ENCODE results near the gene SPTBN1.
"Not testable (repeated sequence)": the region's sequence is repeated elsewhere in the genome, so short reads cannot be mapped to it uniquely, and the experiment has no call there.

The SPTBN1 gene

DNA sequence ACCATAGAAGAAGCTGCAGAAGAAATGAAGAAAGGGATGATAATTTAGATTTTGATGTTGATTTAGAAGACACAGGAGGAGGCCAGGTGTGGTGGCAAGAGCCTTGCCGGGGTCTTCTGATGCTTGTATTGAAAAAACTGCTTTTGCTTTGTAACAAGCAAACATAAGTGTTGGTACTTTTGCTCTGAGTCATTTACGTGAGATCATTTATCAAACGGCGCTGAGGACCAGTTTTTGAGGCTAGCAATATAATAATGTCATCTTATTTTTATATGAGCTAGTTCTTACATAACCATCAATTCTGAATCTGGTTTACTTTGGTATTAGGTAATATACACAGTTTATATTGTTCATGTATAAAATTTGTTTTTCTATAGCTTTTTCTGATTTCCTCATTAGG lies 30.6 kb downstream of the SPTBN1 start:
- TF ChIP-seq POLR2A (IDR thresholded peaks at IDR 0.05; ENCODE audit: low read depth, low read length), result no peak
- DNase-seq (ENCODE audit: insufficient read length, low spot score) (no peak), FAIRE-seq (no peak)

DNA sequence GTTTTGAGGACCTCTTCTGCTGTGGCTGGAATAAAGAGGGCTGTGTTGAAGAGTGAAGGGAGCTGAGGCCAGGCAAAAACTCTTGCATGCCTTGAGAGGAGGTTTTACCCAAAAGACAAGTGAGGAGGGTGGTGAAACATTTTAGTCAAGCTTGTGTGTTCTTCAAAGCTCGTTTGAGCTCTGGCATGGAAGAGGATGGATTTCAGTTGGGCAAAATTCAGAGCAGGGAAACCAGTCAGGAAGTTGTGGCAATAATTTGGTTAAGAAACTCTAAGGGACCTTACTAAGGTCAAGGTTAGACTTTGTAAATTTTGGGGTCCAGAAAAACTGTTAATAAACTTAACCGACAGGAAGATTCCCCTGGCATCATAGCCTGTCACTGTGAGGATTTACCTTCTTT lies 34.7 kb downstream of the SPTBN1 start:
- DNase-seq (ENCODE audit: insufficient read length, low spot score), result no peak
- no peak for FAIRE-seq

DNA sequence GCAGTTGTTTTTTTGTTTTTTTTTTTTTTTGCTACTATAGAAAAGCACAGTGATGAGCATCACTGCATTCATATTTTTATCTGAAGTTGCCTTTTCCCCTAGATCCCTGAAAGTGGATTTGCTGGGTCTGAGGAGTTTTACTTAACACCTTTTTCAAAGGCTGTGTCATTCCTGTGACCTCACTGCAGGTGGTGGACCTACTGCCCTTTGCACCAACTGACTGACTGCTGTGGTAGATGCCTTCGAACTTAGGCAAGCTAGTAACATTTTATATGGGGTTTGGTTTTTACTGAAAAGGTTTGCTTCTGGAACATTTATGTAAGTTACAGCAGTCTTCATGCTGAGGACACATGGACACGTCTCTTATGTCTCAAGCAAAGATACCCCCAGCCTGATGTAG lies 36.2 kb downstream of the SPTBN1 start:
- DNase-seq (ENCODE audit: insufficient read length, low spot score) (no peak), FAIRE-seq (peak; percentile 43)
- TF ChIP-seq POLR2A (IDR thresholded peaks at IDR 0.05; ENCODE audit: low read depth, low read length), result no peak

More for the DNA sequence above, 34.7 kb downstream of the SPTBN1 start:
- no peak for TF ChIP-seq POLR2A (IDR thresholded peaks at IDR 0.05; ENCODE audit: low read depth, low read length)

DNA sequence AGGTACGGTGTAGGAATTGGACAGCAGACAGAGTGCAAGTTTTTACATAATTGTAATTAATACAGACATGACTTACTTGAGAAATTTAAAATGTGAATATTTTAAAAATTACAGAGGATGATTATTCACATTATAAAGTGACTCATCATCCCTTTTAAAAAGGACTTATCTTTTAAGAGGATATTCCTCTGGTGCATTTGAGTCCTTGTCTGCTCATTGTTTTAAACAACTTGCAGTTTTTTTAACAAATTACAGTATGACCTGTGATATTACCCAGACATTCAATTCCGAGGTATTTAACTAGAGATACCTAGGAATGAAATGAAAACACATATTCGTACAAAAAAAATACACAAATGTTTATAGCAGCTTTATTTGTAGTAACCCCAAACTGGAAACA lies 38.0 kb downstream of the SPTBN1 start:
- TF ChIP-seq POLR2A (IDR thresholded peaks at IDR 0.05; ENCODE audit: low read depth, low read length), result no peak
- FAIRE-seq (no peak), DNase-seq (ENCODE audit: insufficient read length, low spot score) (no peak)

DNA sequence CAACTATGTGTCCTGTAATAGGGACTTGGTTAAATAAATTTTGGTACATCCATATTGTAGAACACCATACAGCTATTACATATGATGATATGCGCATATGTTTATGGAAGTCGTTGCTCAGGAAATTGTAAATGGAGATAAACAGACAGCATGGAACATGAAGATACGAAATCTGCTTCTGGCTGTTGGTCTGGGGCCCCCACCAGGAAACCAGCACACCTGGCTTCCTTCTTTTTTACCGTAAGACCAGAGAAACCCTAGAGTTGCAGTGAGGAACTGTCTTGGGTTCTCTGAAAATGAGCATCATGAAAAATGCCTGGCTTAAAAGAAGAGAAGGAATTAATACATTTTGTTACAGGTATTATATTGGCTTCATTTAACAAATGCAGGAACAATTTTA lies 40.8 kb downstream of the SPTBN1 start:
- no peak for TF ChIP-seq POLR2A (IDR thresholded peaks at IDR 0.05; ENCODE audit: low read depth, low read length)
- DNase-seq (ENCODE audit: insufficient read length, low spot score) (no peak), FAIRE-seq (no peak)

DNA sequence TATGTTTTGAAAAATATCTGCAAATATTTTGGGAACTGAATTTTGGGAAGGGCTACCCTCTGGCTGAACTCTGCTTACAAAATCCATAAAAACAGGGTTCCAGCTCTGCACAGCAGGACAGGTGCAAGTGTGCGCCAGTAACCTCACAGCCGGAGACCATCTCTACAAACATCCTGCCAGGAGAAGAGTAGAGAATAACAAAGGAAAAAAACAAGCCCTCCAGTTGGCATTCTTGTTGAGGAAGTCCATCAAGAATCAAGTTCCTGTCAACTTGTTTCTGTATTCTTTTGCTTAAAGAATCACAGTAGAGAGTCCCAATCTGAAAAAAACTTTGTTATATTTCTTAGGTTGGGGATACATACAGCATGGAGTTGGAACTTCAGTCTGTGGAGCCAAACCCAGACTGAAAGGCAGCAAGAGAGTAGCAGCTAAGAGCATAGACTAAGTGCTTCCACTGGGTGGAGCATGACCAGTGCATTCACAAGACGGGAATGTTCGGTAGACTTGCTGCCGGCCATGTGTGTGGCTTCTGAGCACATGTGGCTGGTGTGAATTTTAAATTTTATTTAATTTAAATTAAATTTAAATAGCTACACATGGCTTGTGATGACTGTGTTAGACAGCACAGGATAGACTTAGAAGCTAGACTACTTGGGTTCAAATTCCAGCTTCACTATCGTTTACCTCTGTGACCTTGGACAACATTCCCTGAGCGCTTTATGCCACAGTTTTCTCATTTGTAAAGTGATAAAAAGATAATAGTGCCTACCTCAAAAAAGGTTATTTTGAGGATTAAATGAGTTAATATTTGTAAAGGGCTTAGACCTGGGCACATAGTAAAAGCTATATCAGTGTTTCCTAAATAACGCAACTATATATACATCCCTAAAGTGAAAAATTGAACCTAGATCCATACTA lies 41.9 kb downstream of the SPTBN1 start:
- FAIRE-seq (no peak), DNase-seq (ENCODE audit: insufficient read length, low spot score) (no peak)
- no peak for TF ChIP-seq POLR2A (IDR thresholded peaks at IDR 0.05; ENCODE audit: low read depth, low read length)

DNA sequence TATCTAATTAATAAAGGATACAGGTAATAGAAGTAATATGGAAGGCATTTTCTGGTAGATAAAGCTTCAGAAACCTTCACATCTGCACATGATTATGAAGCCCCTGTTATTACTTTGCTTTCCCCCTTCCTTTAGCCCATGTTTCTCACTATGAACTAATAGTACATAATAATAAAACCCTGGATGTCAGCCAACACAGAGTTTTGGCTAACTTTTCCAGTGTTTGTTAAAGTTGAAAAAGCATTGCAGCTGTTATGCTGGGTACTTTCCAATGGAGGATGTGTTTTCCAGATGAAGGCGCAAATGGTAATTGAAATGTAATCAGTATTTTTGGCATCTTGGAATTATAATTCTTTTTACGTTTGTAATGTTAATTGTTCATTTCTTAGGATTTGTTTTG lies 43.5 kb downstream of the SPTBN1 start:
- DNase-seq (ENCODE audit: insufficient read length, low spot score), result no peak
- no peak for FAIRE-seq
- TF ChIP-seq POLR2A (IDR thresholded peaks at IDR 0.05; ENCODE audit: low read depth, low read length), result no peak

DNA sequence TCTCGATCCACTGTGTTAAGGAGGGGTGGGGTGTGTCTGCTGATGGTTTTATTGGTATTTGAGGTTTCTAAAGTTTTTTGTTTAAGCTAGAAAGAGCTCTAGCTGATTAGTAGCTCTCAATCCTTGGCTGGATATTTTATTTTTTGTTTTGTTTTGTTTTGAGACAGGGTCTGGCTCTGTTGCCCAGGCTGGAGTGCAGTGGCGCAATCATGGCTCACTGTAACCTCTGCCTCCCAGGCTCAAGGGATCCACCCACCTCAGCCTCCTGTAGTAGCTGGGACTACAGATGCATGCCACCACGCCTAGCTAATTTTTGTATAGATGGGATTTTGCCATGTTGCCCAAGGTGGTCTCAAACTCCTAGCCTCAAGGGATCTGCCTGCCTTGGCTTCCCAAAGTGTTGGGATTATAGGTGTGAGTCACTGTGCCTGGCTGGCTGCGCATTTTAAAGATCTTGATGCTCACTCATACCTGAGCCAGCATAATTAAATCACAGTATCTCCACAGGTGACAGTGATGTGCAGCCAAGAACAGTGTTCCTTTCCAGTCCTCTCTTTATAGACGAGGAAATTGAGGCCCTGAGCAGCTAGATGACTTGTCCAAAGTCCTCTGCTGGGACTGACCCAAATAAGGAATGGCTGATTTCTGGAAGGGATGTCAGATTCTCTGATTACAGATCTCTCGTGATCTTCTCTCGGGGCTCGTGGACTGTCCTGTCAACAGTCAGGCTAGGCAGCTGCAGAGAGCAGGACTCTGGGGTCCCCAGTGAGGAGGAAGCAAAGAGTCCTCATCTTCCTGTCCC lies 44.5 kb downstream of the SPTBN1 start:
- FAIRE-seq (no peak), DNase-seq (ENCODE audit: insufficient read length, low spot score) (no peak)
- no peak for TF ChIP-seq POLR2A (IDR thresholded peaks at IDR 0.05; ENCODE audit: low read depth, low read length)

DNA sequence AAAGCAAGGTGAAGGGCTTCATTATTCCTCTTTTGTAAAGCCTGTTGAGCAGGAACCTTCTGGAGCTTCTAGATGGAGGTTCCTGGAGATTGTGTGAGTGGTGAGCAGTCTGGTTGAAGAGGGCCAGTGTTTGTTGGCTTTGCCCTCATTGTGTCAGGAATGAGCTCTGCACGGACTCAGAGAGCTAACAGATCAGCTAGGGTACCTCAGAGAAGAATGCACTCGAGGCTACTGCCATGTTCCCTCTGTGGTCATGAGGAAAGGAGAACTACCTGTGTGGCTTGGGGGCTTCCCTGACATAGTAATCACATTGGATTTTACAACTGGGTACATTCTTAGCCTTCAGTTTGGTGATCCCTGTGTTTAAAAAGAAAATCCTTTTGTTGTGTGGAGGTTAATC lies 46.6 kb downstream of the SPTBN1 start:
- FAIRE-seq, result no peak
- TF ChIP-seq POLR2A (IDR thresholded peaks at IDR 0.05; ENCODE audit: low read depth, low read length), result no peak
- no peak for DNase-seq (ENCODE audit: insufficient read length, low spot score)

DNA sequence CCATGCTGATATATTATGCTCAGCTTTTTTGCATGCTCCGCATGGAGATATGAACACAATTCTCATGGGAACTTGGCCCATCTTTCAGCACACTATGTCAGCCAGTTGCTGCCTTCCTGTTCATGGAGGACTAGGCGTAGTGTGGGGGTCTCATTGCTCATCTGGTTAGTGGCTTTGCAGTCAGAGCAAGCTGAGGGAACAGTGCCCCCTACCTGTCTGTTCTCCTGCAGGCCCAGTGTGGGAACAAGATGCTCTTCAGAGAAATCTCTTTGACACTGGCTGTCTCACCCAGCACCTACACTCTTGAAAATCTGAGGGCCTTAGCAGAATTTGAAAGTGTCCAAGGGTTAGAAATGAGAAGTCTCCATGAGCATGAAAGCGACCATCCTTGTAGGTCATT lies 47.1 kb downstream of the SPTBN1 start:
- FAIRE-seq (no peak), DNase-seq (ENCODE audit: insufficient read length, low spot score) (no peak)
- no peak for TF ChIP-seq POLR2A (IDR thresholded peaks at IDR 0.05; ENCODE audit: low read depth, low read length)

DNA sequence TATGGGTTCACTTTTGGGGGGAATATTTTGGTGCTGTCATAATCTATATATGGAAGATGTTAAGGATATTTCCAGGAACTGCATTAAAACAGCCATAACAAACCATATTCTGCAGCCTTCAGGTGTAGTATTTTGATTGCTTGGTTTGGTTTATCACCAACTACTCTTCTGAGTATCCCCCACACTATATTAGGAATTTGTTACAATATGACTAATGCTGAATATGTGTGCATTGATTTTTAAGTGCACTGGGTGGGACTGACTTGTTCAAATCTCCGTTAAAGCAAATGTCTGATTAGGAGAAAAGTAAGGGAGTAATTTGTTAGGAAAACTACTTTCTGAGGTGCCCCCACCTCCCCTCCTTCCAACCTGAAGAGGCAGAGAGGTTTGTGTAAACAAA lies 47.7 kb downstream of the SPTBN1 start:
- TF ChIP-seq POLR2A (IDR thresholded peaks at IDR 0.05; ENCODE audit: low read depth, low read length), result no peak
- no peak for FAIRE-seq

DNA sequence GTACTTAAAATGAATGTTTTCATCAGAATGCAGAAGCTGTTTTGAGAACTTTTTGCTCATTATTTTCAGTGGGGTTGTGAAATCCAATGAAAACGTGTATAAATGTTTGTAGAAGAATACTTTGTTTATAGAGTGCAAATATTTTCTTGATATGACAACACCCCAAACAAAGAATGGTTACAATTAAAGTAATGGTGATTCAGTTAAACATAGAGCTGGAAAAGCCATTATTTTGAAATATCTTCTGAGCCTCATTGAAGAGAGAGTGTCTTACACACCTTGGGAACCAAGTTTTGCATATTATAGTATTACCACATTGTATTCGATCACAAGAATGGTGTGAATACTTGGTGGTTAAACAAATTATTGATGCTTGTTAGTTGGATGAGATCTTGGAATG lies 48.7 kb downstream of the SPTBN1 start:
- FAIRE-seq, result no peak
- DNase-seq (ENCODE audit: insufficient read length, low spot score), result no peak
- TF ChIP-seq POLR2A (IDR thresholded peaks at IDR 0.05; ENCODE audit: low read depth, low read length), result no peak

More for the DNA sequence above, 47.7 kb downstream of the SPTBN1 start:
- DNase-seq (ENCODE audit: insufficient read length, low spot score), result no peak

DNA sequence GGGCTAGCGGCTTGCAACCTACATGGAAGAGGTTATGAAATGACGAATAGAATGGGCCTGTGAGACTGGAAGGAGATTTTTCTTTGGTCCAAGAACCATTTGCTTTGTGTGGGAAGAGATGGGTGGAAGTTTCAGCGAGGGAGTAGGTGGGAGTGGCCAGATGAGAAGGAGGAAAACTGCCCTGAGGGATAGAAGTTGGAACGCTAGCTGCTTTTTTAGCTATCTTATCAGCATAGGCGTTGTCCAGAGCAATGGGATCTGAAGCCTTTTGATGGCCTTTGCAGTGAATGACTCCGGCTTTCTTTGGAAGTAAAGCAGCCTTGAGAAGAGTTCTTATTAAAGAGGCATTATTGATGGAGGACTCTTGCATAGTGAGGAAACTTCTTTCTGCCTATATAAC lies 52.4 kb downstream of the SPTBN1 start:
- DNase-seq (ENCODE audit: insufficient read length, low spot score) (no peak), FAIRE-seq (no peak)
- no peak for TF ChIP-seq POLR2A (IDR thresholded peaks at IDR 0.05; ENCODE audit: low read depth, low read length)

DNA sequence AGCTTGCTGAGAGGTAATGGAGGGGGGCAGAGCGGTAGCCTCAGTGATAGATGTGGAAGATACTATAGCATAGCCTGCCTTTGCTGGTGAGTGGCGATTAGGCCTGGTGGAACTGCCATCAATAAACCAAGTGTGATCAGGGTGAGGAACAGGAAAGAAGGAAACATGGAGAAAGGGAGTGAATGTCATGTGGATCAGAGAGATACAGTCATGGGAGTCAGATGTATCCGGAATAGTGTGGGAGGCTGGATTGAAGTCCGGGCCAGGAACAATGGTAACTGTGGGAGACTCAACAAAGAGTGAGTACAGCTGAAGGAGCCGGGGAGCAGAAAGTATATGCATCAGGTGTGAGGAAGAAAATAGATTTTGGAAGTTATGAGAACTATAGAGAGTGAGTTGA lies 52.9 kb downstream of the SPTBN1 start:
- not testable (repeated sequence) for DNase-seq (ENCODE audit: insufficient read length, low spot score); FAIRE-seq

DNA sequence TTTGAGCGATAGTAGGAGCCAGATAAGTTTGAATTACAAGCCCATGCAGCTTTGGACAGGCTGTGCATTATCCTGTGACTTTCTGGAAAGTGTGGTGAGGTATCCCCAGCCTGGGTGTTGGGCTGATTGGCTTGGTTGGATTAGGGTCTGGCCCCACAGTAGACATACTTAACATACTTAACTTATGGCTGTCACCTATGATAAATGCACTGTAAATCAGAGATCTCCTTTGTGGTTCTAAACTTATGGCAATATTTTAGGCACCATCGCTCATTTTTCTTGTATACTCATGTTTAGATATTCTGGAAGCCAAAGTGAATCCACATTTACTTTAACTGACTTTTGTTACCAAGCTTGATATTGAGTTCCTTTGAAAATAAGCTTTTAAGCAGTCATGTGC lies 54.8 kb downstream of the SPTBN1 start:
- DNase-seq (ENCODE audit: insufficient read length, low spot score) (no peak), FAIRE-seq (no peak)
- TF ChIP-seq POLR2A (IDR thresholded peaks at IDR 0.05; ENCODE audit: low read depth, low read length), result no peak

Data from H54 (cell line).